ENCODE data around the gene C1GALT1.

The C1GALT1 gene

GRCh38 chr7:7257899-7258692 is 75.8 kb downstream of the C1GALT1 start:
- DNase-seq (ENCODE audit: extremely low read depth, low read depth): no peak
- H3K4me3 ChIP-seq (replicated peaks; ENCODE audit: low read depth, low read length): no peak overlapping the region
- TF ChIP-seq CTCF (IDR thresholded peaks at IDR 0.05; ENCODE audit: low read depth, low read length, missing control alignments): no peak

- DNase-seq (ENCODE audit: extremely low read depth, low read depth): no peak
- H3K4me3 ChIP-seq (replicated peaks; ENCODE audit: low read depth, low read length): no peak overlapping the region
- TF ChIP-seq CTCF (IDR thresholded peaks at IDR 0.05; ENCODE audit: low read depth, low read length, missing control alignments): no peak
Measured at GRCh38 chr7:7261863-7262262, 79.5 kb downstream of the C1GALT1 start.

GRCh38 chr7:7263297-7264230 is 81.2 kb downstream of the C1GALT1 start:
- TF ChIP-seq CTCF (IDR thresholded peaks at IDR 0.05; ENCODE audit: low read depth, low read length, missing control alignments): no peak
- DNase-seq (ENCODE audit: extremely low read depth, low read depth): no peak
- H3K4me3 ChIP-seq (replicated peaks; ENCODE audit: low read depth, low read length): no peak overlapping the region

GRCh38 chr7:7264306-7265040 is 82.1 kb downstream of the C1GALT1 start:
- H3K4me3 ChIP-seq (replicated peaks; ENCODE audit: low read depth, low read length): no peak overlapping the region
- no peak for TF ChIP-seq CTCF (IDR thresholded peaks at IDR 0.05; ENCODE audit: low read depth, low read length, missing control alignments)
- no peak for DNase-seq (ENCODE audit: extremely low read depth, low read depth)

GRCh38 chr7:7265081-7266075 is 83.0 kb downstream of the C1GALT1 start:
- H3K4me3 ChIP-seq (replicated peaks; ENCODE audit: low read depth, low read length): no peak overlapping the region
- DNase-seq (ENCODE audit: extremely low read depth, low read depth): peak; percentile 38
- TF ChIP-seq CTCF (IDR thresholded peaks at IDR 0.05; ENCODE audit: low read depth, low read length, missing control alignments): no peak

All from HFF-Myc (cell line).